Caki2 (cell line): ENCODE data around the gene SLC35E3. TPM values are rescaled to one million over a fixed set of nuclear protein-coding genes. Genes with fewer than 3 reads are reported as not detected.

Experiments
- DNase-seq: peaks from one replicate; pipeline ENCODE4 v3.0.0-alpha.2; 2015; ENCODE audit warnings: low read depth
- in situ Hi-C: cut with HindIII; loops from 2 replicates; pipeline ENCODE4 v1.10.0; 2016; ENCODE audit warnings: low sequenced_read_pairs, low pct_unique_long_range_greater_than_20kb, mixed read lengths
- total RNA-seq: library from RNA; depleted of rRNA; stranded (reverse); fragments of >200 nt; shearing (Covaris generic); gene quantifications from 2 replicates; pipeline ENCODE4 v1.2.3, GENCODE V29; 2014; ENCODE audit warnings: low replicate concordance

Gene SLC35E3
- total RNA-seq, 1 experiment from 2014 or later: 17.5 TPM

- no peak for DNase-seq
- in situ Hi-C loops: no loop called here
These were observed 20.7 kb downstream of the SLC35E3 start for GRCh38 chr12:68766646-68767045.

GRCh38 chr12:68767191-68767590 lies 21.2 kb downstream of the SLC35E3 start:
- DNase-seq: no peak
- in situ Hi-C loops: no loop called here

- no peak for DNase-seq
- in situ Hi-C loops: no loop called here
These were observed 22.5 kb downstream of the SLC35E3 start for GRCh38 chr12:68768431-68768939.

- in situ Hi-C loops: no loop called here
- DNase-seq: no peak
These were observed 24.0 kb downstream of the SLC35E3 start for GRCh38 chr12:68769941-68770340.

GRCh38 chr12:68771223-68771925 lies 25.4 kb downstream of the SLC35E3 start:
- in situ Hi-C loops: no loop called here
- DNase-seq: no peak

- in situ Hi-C loops: no loop called here
- no peak for DNase-seq
These were observed 26.7 kb downstream of the SLC35E3 start for GRCh38 chr12:68772714-68773113.

GRCh38 chr12:68773582-68773981 lies 27.6 kb downstream of the SLC35E3 start:
- in situ Hi-C loops: no loop called here
- no peak for DNase-seq

- in situ Hi-C loops: no loop called here
- no peak for DNase-seq
These were observed 29.2 kb downstream of the SLC35E3 start for GRCh38 chr12:68775121-68775630.

- in situ Hi-C loops: no loop called here
- DNase-seq: no peak
These were observed 31.1 kb downstream of the SLC35E3 start for GRCh38 chr12:68776976-68777610.

- in situ Hi-C loops: no loop called here
- no peak for DNase-seq
These were observed 33.3 kb downstream of the SLC35E3 start for GRCh38 chr12:68779280-68779679.

- no peak for DNase-seq
- in situ Hi-C loops: no loop called here
These were observed 34.8 kb downstream of the SLC35E3 start for GRCh38 chr12:68780731-68781130.

- in situ Hi-C loops: no loop called here
- DNase-seq: no peak
These were observed 35.8 kb downstream of the SLC35E3 start for GRCh38 chr12:68781728-68782127.

- DNase-seq: no peak
- in situ Hi-C loops: no loop called here
These were observed 38.0 kb downstream of the SLC35E3 start for GRCh38 chr12:68784015-68784414.

- in situ Hi-C loops: no loop called here
These were observed 39.4 kb downstream of the SLC35E3 start for GRCh38 chr12:68785358-68785757.

GRCh38 chr12:68785823-68786222 lies 39.8 kb downstream of the SLC35E3 start:
- in situ Hi-C loops: no loop called here
- no peak for DNase-seq

More at GRCh38 chr12:68785358-68785757, 39.4 kb downstream of the SLC35E3 start:
- no peak for DNase-seq

- DNase-seq: no peak
- in situ Hi-C loops: no loop called here
These were observed 41.0 kb downstream of the SLC35E3 start for GRCh38 chr12:68786929-68787328.

- in situ Hi-C loops: no loop called here
These were observed 42.7 kb downstream of the SLC35E3 start for GRCh38 chr12:68788554-68789143.

GRCh38 chr12:68789144-68789878 lies 43.3 kb downstream of the SLC35E3 start:
- in situ Hi-C loops: no loop called here
- DNase-seq: no peak

More at GRCh38 chr12:68788554-68789143, 42.7 kb downstream of the SLC35E3 start:
- DNase-seq: no peak
